GM12878 (cell line): ENCODE data around the gene ZNF462.

Source experiments
- MXI1 ChIP-seq: fragments of 150-350 bp; IDR thresholded peaks from 2 replicates; pipeline ENCODE4 v1.6.1; 2011; ENCODE audit warnings: low read depth, mild to moderate bottlenecking, inconsistent platforms, low read length, improper control_type of control experiment
- POLR2AphosphoS5 ChIP-seq: IDR thresholded peaks from 2 replicates; pipeline ENCODE4 v1.6.1; 2011; ENCODE audit warnings: mild to moderate bottlenecking, low read length, inconsistent platforms
- TCF12 ChIP-seq: IDR thresholded peaks from 2 replicates; pipeline ENCODE4 v1.6.1; 2011; ENCODE audit warnings: low read depth, mild to moderate bottlenecking, low read length
- TF ChIP-seq, protein P1 (sequence below), 3 experiments: IDR thresholded peaks in 2 of 3; conservative IDR thresholded peaks in 1 of 3; 2 replicates each; pipeline ENCODE4 v1.5.1; 2011; ENCODE audit warnings: low read depth in 3 of 3, low read length in 3 of 3, mild to moderate bottlenecking in 3 of 3, control low read depth in 2 of 3, moderate library complexity in 2 of 3, inconsistent platforms in 1 of 3, mixed read lengths in 1 of 3; ENCODE audit not compliant: control insufficient read depth in 2 of 3, insufficient read depth in 1 of 3; ENCODE audit errors: extremely low read depth in 1 of 3

GRCh38 chr9:106983346-106983745 lies 120.4 kb downstream of the ZNF462 start:
- TF ChIP-seq, protein P1, sequence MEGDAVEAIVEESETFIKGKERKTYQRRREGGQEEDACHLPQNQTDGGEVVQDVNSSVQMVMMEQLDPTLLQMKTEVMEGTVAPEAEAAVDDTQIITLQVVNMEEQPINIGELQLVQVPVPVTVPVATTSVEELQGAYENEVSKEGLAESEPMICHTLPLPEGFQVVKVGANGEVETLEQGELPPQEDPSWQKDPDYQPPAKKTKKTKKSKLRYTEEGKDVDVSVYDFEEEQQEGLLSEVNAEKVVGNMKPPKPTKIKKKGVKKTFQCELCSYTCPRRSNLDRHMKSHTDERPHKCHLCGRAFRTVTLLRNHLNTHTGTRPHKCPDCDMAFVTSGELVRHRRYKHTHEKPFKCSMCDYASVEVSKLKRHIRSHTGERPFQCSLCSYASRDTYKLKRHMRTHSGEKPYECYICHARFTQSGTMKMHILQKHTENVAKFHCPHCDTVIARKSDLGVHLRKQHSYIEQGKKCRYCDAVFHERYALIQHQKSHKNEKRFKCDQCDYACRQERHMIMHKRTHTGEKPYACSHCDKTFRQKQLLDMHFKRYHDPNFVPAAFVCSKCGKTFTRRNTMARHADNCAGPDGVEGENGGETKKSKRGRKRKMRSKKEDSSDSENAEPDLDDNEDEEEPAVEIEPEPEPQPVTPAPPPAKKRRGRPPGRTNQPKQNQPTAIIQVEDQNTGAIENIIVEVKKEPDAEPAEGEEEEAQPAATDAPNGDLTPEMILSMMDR (IDR thresholded peaks at IDR 0.05 in 2 of 3, conservative IDR thresholded peaks at IDR 0.05 in 1 of 3; ENCODE audit: control insufficient read depth in 2 of 3, extremely low read depth in 1 of 3, insufficient read depth in 1 of 3, low read depth in 3 of 3, low read length in 3 of 3), result no peak
- TF ChIP-seq POLR2AphosphoS5, result no peak
- TF ChIP-seq TCF12, result no peak
- TF ChIP-seq MXI1, result no peak
